ENCODE measurements around the gene CD2BP2.
"Not testable (repeated sequence)": the region's sequence is repeated elsewhere in the genome, so short reads cannot be mapped to it uniquely, and the experiment has no call there.

CD2BP2 gene
- total RNA-seq, result 136 to 149 reads per million in 2 experiments

DNA sequence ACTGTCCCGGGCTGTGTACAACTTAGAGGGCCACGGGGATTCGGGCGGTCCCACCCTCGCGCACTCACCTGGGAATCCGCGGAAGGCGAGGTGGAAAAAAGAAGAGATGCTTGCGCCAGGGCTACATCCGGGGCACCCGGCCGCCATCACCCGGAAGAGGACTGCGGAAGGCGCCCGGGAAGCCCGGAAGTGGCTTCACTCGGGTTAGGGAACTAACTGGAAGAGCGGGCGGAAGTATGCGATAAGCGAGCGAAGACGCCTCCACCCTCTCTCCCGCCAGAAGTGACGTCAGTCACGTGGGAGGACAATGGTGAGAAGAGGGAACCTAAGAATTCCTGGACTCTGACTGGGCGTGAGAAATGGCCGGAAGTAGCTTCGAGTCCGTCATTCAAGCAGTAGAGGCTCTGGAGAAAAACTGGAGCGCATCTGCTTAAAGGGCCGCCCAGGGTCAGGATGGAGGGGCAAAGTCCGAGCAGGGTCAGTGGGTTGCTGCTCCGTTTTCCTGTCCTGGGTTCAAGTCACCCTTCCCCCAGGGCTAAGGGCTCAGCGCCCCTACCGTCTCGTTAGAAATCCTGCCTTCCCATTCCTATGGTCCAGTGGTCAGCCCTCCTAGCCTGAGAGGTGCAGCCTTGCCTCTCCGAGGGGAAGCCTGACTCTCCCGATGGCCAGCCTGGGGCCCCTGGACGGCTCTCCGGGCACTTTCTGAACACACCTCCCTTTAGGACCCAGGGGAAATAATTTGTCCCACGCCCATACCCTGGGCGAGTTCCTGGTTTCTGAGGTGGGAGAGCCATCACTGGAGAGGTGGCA, at the start of gene CD2BP2:
CD2BP2 (minus strand) TSS at position 165 of the 810 bp plus-strand sequence. CDS start 627 bp downstream, outside the sequence.
- peak; percentile 83 for DNase-seq (ENCODE audit: low read depth)

DNA sequence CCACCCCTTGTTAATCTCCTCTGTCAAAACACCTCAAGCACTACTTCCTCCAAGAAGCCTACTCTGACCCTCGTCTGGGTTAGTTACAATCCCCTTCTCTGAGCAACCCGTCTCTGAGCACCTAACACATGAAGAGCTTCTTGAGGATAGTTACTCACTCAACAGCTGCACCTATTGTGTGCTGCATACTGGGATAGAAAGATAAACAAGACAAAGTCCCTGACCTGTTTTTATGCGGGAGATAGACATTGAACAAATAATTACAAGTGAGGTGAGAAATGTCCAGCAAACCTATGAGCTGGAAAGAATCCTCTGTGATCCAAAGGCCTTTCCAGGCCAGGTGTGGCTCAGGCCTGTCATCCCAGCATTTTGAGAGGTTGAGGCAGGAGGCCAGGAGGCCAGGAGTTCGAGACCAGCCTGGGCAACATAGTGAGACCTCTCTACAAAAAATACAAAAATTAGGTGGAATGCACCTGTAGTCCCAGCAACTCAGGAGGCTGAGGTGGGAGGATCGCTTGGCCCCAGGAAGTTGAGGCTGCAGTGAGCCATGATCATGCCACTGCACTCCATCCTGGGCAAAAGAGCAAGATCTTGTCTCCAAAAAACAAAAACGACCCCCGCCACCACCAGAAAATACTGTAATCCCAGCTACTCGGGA, 46.8 kb upstream of the CD2BP2 start:
- DNase-seq (ENCODE audit: low read depth), result no peak

DNA sequence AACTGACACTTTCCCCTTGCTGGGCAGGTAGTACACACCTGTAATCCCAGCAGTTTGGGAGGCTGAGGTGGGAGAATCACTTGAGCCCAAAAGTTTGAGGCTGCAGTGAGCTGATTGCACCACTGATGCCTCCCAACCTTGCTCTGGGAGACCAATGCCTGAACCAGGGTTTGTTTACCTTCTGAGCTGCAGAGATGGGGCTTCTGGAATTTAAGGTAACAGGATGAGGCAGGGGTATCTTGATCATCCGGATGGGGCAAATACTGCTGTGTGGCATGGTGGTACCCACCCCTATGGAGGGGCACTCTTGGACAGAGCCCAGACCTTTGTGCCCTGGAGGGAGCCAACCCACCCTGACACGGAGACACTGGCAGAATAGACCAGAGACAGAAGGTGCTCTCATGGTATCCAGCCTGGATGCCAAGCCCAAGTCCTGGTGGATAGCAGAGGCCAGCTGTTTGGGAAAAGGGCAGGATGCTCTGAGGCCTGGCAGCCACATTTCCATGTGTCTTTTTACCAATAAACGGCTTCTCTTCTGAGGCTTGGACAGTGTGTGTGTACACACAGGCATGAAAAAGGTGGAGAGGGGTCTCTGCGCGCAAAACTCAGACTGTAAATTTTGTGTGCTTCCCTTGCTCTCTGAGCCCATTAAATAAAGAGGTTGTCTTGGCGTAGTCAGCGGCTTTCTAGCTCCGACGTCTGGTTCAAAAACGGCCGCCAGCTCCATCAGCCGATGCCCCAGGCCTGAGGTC, 44.5 kb upstream of the CD2BP2 start:
- DNase-seq (ENCODE audit: low read depth), result no peak

DNA sequence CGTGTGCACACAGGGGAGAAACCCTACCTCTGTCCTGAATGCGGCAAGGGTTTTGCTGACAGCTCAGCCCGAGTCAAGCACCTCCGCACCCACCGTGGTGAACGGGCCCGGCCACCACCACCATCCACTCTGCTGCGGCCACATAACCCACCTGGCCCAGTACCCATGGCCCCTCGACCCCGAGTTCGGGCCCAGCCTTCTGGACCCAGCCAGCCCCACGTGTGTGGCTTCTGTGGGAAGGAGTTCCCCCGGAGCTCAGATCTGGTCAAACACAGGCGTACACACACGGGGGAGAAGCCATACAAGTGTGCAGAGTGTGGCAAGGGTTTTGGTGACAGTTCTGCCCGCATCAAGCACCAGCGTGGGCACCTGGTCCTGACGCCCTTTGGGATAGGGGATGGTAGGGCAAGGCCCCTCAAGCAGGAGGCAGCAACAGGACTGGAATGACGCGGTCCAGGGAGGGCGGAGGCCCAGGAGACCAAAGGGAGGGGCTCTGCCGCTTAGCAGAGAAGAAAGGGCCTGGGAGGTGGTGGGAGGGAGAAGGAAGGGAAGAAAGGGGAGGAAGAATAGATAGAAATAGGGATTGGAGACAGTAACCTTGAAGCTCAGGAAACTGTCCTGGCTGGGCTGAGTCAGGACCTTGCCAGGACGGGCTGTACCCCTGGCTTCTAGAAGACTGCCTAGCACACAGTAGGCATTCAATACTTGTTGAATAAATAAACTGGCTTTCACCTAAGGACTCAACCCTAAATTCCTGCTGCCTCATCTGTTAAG, 43.7 kb upstream of the CD2BP2 start:
- no peak for DNase-seq (ENCODE audit: low read depth)

DNA sequence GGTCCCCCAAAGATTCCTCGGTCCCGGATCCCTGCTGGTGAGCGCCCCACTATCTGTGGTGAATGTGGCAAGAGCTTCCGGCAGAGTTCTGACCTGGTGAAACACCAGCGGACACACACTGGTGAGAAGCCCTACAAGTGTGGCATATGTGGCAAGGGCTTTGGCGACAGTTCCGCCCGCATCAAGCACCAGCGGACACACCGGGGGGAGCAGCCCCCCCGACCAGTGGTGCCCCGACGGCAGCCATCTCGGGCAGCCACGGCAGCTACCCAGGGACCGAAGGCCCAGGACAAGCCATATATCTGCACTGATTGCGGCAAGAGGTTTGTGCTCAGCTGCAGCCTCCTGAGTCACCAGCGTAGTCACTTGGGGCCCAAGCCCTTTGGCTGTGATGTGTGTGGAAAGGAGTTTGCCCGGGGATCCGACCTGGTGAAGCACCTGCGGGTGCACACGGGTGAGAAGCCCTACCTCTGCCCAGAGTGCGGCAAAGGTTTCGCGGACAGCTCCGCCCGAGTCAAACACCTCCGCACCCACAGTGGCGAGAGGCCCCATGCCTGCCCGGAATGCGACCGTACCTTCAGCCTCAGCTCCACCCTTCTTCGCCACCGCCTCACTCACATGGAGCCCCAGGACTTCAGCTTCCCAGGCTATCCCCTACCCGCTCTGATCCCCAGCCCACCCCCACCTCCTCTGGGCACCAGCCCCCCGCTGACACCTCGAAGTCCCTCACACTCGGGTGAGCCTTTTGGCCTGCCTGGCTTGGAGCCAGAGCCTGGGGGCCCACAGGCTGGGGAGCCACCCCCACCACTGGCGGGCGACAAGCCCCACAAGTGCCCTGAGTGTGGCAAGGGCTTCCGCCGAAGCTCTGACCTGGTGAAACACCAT, 42.9 kb upstream of the CD2BP2 start:
- DNase-seq (ENCODE audit: low read depth), result no peak

DNA sequence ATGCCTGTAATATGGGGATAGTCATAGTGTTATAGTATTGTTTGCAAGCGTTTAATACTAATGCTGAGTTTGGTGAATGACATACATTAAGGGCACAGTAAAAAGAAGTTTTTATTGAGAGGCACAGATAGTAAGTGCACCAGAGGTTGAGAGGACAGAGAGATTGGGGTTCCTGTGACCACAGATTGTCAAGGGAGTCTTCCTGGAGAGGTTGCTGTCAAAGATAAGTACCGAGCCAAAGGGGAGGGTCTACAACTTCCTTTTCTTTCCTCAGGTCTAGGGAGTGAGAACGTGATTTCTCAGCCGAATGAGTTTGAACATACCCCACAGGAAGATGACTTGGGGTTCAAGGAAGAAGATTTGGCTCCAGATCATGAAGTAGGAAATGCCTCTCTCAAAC, 41.9 kb upstream of the CD2BP2 start:
- no peak for DNase-seq (ENCODE audit: low read depth)

DNA sequence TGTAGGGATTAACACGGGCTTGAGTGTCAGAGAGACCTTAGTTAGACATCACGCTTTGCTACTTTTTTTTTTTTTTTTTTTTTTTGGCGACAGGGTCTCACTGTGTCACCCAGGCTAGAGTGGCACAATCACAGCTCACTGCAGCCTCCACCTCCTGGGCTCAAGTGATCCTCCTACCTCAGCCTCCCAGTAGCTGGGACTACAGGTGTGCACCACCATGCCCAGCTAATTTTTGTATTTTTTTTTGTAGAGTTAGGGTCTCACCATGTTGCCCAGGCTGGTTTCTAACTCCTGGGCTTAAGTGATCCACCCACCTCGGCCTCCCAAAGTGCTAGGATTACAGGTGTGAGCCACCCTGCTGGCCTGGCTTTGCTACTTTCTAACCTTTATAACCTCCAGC, 41.5 kb upstream of the CD2BP2 start:
- DNase-seq (ENCODE audit: low read depth), result not testable (repeated sequence)

DNA sequence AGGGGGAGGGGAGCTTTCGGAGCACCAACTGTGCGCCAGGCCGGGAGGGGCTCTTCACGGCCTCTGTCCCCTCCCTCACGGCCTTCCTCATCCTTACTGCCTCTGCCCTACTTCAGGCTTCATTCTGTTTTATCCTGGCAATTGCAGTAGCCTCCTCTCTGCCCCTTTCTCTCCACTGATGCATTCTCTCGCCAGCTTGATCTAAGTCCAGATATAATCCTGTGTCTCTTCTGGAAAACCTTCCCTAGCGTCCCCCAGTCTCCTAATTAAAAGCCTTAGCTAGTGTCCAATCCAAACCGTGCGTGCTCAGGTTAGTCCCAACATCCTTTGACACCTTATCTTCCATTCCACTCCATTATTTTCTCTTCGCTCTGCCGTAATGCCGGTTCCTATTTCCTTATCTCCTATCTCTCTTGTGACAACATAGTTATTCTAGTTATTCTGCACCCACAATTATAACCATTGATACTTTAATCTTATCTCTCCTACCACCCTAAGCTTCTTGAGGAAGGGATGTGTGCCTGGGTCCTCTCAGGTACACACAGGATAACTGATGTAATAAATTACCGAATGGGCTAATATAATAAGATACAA, 41.0 kb upstream of the CD2BP2 start:
- DNase-seq (ENCODE audit: low read depth), result no peak

DNA sequence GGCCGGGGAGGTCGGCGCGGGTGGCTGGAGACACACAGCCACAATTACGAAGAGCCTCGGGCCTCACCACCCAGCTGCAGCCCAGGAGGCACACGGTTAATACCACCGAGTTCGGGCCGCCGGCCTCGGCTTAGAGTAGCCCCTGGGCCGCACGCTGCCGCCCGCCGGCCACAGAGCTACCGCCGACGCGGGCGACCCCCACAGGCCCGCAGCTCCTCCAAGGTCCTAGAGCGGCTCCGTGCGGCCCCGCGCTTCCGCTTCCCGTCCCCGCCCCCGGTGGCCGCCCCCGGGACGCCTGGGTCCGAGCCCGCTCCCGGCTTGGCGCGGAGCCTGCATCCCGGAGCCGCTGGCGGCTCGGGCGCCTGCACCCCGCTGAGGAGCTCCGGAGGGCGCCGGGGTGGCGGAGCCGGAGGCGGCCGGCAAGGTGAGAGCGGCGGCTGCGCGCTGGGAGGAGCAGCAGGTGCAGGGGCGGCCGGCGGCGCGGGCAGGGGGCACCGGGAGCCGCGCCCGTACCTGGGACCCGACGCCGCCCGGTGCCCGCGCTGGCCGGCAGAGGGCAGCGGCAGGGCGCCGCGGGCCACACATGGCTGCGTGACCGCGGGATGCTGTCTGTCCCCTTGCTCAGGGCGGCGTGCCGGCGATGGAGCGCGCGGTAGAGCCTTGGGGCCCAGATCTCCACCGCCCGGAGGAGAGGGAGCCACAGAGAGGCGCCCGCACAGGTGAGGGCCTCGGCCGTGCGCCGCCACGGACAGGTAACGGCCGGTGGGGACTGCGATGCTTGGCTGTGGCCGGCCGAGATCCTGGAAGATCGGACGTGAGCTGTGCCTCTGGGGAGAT, 40.3 kb upstream of the CD2BP2 start, which contains the start of gene ZNF48:
ZNF48 (plus strand) TSS at position 266 of the 837 bp plus-strand sequence; CDS start at position 641, 375 bp downstream.
- peak; percentile 21 for DNase-seq (ENCODE audit: low read depth)

DNA sequence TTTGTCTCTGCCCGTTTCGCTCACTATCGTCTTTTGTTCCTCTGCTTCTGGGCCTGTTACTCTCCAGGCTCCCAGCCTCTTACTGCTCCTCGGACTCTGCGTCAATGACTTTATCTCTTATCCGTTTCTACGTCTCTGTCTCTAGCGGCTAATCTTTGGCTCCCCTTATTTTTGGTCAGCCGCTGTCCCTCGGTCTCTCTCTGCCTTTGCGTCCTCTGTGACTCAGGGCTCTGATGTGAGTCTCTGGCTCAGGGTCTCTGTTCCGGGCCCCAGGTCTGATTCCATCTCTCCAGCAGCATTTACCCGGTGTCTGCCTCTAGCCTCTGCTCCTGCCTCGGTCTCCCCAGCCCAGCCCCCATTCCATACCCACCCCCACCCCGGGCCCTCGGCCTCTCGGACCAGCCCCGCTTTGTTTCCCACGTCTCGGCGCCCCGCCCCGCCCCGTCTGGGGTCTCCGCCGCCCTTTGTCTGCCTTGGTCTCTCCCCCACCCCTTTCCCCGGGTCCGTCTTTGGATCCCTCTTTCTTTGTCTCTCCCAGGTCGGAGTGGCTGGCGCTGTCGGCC, 39.6 kb upstream of the CD2BP2 start:
- no peak for DNase-seq (ENCODE audit: low read depth)

DNA sequence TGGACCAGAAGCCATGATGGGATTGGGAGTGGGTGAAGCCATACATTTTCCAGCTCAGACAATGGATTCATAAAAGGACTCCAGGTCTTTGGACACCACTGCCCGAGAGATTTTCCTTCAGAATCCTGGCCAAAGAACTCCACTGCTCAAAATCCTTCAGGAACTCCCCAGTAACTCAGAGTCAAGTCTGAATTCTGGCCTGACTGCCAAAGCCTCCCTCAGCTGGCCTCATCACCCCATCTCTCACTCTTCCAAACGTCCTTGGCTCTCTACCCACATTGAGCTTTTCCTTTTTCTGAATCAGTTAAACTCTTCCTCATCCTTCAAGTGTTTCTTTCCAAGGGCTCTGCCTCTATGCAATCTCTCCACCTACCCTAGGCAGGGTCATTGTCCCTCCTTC, 28.4 kb upstream of the CD2BP2 start:
- no peak for DNase-seq (ENCODE audit: low read depth)

DNA sequence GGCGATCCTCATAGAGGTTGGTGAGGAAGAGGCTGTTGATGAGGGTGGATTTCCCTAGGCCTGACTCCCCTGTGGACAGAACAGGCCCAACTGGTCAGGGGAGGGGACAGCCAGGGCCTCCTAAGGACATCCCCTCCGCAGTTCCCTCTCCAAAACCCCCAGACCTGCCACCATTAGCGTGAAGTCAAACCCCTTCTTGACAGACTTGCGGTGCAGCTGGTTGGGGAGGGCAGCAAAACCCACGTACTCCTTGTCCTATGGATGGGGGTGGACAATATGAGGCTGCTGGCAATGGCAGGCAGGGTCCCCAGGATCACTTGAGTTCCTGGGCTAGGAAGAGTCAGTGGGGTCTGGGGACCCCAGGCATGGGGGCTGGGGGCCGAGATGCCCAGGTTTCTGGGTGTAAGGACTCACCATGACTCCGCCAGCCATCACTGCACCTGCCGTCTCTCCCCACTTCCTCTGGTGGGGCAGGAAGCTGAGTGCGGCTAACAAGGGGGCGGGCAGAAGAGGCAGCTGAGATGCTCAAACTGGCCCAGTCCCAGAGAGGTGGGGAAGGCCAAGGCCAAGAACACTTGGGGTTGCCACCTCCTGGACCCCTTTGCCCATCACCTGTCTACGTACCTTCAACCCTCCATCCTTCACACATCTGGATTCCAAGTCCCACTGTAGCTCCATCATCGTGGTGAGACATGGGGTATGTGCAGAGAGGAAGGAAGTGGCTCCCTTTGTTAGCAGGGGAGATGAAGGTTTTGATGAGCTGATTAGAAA, 27.2 kb upstream of the CD2BP2 start, which contains the start of gene SEPTIN1:
SEPTIN1 (minus strand) TSS at position 451 of the 771 bp plus-strand sequence; CDS start at position 432, 19 bp downstream.
- peak; percentile 61 for DNase-seq (ENCODE audit: low read depth)

DNA sequence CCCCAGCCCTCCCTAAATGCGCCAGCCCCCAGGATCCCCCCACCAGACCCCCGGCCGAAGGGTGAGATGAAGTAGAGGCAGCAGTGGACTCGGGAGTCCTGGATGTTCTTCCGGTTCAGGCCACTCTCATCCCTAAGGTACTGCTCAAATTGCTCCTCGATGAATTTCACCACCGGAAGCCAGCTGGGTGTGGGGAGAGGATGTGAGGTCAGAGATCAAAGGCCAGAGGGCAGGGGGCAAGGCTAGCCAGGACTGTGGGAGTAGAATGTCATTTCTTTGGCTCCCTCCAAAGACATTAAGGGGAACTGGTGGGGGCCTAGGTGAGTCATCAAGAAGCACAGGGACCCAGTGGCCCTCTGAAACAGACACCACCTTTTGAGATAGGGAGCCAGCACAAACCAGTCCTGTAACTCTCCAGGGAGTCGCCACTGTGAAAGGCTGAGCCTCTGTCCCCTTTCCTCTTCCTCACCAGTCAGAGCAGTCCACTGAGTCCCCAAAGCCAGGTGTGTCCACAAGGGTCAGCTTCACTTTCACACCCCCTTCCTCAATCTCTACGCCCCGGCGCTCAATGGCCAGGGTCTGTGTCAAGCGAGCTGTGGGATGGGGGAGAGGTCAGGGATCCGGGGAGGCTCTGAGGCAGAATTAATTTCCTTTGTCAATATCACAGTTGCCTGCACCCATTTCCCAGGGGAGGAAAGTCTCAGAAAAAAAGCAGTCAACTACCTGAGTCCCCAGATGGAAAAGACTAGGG, 26.4 kb upstream of the CD2BP2 start:
- DNase-seq (ENCODE audit: low read depth), result no peak

DNA sequence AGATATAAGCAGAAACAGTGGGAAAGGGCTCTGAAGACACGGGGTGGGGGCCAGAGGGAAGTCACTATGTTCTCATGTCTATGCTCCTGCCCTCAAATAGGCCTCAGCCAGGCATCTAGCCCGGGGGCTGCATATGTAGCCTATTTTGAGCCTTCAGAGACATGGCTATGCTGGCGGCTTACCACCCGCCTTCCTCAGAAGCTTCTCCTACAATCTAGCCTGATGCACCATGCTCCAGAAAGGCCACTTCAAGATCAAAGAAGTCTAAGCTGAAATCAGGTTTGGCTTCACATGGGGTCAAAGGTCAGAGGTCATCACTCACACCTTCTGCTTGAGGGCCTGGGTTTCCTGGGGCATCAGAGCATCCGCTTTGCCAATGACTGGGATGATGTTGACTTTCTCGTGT, 25.7 kb upstream of the CD2BP2 start:
- DNase-seq (ENCODE audit: low read depth), result no peak

DNA sequence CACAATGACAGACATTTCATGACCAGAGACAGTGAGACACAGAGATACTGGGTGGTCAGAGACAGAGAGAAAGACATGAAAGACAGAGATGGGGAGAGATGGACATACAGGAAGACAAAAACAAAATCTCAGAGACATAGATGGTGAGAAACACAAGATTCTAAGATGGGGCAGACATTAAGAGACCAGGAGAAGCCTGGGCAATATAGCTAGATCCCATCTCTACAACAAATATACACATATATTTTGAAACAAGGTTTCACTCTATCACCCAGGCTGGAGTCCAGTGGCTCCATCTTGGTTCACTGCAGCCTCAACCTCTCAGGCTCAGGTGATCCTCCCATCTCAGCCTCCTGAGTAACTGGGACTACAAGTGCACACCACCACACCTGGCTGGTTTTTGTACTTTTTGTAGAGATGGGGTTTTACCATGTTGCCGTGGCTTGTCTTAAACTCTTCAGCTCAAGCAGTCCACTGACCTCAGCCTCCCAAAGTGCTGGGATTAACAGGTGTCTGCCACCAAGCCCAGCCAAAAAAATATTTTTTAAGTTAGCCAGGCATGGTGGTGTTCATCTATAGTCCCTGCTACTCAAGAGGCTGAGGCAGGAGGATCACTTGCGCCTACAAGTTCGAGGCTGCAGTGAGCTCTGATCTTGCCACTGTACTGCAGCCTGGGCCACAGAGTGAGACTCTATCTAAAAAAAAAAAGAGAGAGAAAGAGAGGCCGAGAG, 25.1 kb upstream of the CD2BP2 start:
- no peak for DNase-seq (ENCODE audit: low read depth)

DNA sequence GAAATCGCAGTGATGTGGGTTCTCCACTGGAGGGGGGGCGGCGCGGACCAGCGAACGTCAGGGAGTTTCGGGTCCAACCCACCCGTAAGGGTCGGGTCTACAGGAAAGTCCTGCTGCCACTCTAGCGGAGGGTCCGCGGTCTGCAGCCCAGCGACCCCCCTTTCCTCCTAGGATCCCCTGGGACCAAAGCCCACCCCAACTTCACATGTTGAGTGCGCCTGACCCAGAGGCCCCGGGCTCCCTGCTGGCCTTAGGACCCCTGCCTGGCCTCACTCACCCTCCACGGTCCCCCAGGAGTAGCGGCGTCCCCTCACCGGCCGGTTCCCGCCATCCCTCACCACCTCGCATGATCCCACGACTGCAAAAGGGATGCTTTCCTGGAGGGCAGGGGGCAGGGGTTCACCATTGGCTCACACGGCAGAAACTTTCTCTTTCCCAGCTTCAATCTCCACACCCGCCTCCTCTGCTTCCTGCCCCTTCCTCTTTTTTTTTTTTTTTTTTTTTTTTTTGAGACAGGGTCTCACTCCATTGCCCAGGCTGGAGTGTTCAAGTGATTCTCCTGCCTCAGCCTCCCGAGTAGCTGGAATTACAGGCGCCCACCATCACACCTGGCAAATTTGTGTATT, 24.2 kb upstream of the CD2BP2 start:
- DNase-seq (ENCODE audit: low read depth), result no peak

All from T follicular helper cell (primary cell).